ENCODE measurements around the gene MPC1L. TPM values are rescaled to one million over a fixed set of nuclear protein-coding genes. Genes with fewer than 3 reads are reported as not detected.
"Not testable (repeated sequence)": the region's sequence is repeated elsewhere in the genome, so short reads cannot be mapped to it uniquely, and the experiment has no call there.

MPC1L gene
- total RNA-seq, 2 experiments from 2014 or later, result not detected

GRCh38 chrX:40579141-40579540 lies 44.1 kb upstream of the MPC1L start:
- Mint-ChIP-seq H3K4me3 (no peak overlapping the region), H3K27me3 (no peaks in the 10 kb centered on the region), H3K27ac (no peak overlapping the region), H3K36me3 (ENCODE audit: low read depth) (no peaks in the 10 kb centered on the region), H3K4me1 (ENCODE audit: low read depth) (peaks cover 24% of the 10 kb centered on the region), H3K9me3 (no peaks in the 10 kb centered on the region)
- POLR2A ChIA-PET, result no interaction called here
- CTCF ChIA-PET, result interaction anchor here (2.9 kb wide), 1 partner anchor 35 kb away, joined by 13 read pairs; no protein-coding TSS in a partner anchor
- intact Hi-C loops (cut with micrococcal nuclease), result no loop called here
- TF ChIP-seq CTCF (IDR thresholded peaks at IDR 0.05), result no peak
- DNase-seq (no peak), ATAC-seq (no peak)

- DNase-seq (no peak), ATAC-seq (no peak)
- no peaks in the 10 kb centered on the region for H3K27me3 Mint-ChIP-seq
- no peak for TF ChIP-seq CTCF (IDR thresholded peaks at IDR 0.05)
- H3K4me3 Mint-ChIP-seq, result peak overlapping the region; percentile 83
- H3K36me3 Mint-ChIP-seq (ENCODE audit: low read depth), result no peaks in the 10 kb centered on the region
- peak overlapping the region; percentile 87 for H3K27ac Mint-ChIP-seq
- CTCF ChIA-PET, result interaction anchor here (1.0 to 2.9 kb wide), 3 partner anchors 9 to 36 kb away, joined by 3 to 13 read pairs (median 4); no protein-coding TSS in a partner anchor
- peaks cover 24% of the 10 kb centered on the region for H3K4me1 Mint-ChIP-seq (ENCODE audit: low read depth)
- POLR2A ChIA-PET, result interaction anchor here (0.8 kb wide), 1 partner anchor 15 kb away, joined by 3 read pairs; no protein-coding TSS in a partner anchor
- intact Hi-C loops (cut with micrococcal nuclease), result loop anchor here (10.0 kb wide), 1 partner anchor 65 kb away; the partner anchor contains the start of gene CXorf38
- no peaks in the 10 kb centered on the region for H3K9me3 Mint-ChIP-seq
Measured at GRCh38 chrX:40579900-40580536, 43.2 kb upstream of the MPC1L start.

GRCh38 chrX:40580537-40581335 lies 42.5 kb upstream of the MPC1L start, which contains the start of gene ATP6AP2:
ATP6AP2 (plus strand) TSS chrX:40580970; CDS start chrX:40581066, 96 bp downstream.
- CTCF ChIA-PET, result interaction anchor here (1.0 to 2.9 kb wide), 3 partner anchors 9 to 37 kb away, joined by 3 to 13 read pairs (median 4); no protein-coding TSS in a partner anchor

GRCh38 chrX:40581336-40581920 lies 41.8 kb upstream of the MPC1L start:
- Mint-ChIP-seq H3K9me3 (no peaks in the 10 kb centered on the region), H3K4me3 (peak overlapping the region; percentile 75), H3K36me3 (ENCODE audit: low read depth) (no peaks in the 10 kb centered on the region), H3K4me1 (ENCODE audit: low read depth) (peaks cover 33% of the 10 kb centered on the region), H3K27me3 (no peaks in the 10 kb centered on the region), H3K27ac (peak overlapping the region; percentile 81)
- no peak for TF ChIP-seq CTCF (IDR thresholded peaks at IDR 0.05)
- intact Hi-C loops (cut with micrococcal nuclease), result loop anchor here (10.0 kb wide), 1 partner anchor 63 kb away; the partner anchor contains the start of gene CXorf38
- ChIA-PET POLR2A (interaction anchor here (0.6 to 1.0 kb wide), 2 partner anchors 8 to 539 kb away, joined by 3 to 5 read pairs; no protein-coding TSS in a partner anchor), CTCF (interaction anchor here (1.0 to 2.9 kb wide), 2 partner anchors 8 to 37 kb away, joined by 3 to 13 read pairs; no protein-coding TSS in a partner anchor)
- ATAC-seq (no peak), DNase-seq (peak; percentile 15)

More at GRCh38 chrX:40580537-40581335, 42.5 kb upstream of the MPC1L start, which contains the start of gene ATP6AP2:
- Mint-ChIP-seq H3K4me3 (peak within 1 kb of the TSS; percentile 83), H3K27me3 (no peaks in the 10 kb centered on the region), H3K4me1 (ENCODE audit: low read depth) (peaks cover 28% of the 10 kb centered on the region), H3K9me3 (no peaks in the 10 kb centered on the region), H3K27ac (peak within 1 kb of the TSS; percentile 87), H3K36me3 (ENCODE audit: low read depth) (no peaks in the 10 kb centered on the region)
- TF ChIP-seq CTCF (IDR thresholded peaks at IDR 0.05), result no peak
- POLR2A ChIA-PET, result interaction anchor here (0.8 to 1.0 kb wide), 2 partner anchors 8 to 14 kb away, joined by 3 read pairs; no protein-coding TSS in a partner anchor
- intact Hi-C loops (cut with micrococcal nuclease), result loop anchor here (10.0 kb wide), 1 partner anchor 64 kb away; the partner anchor contains the start of gene CXorf38
- DNase-seq, result peak; percentile 93
- peak; percentile 98 for ATAC-seq

GRCh38 chrX:40582178-40582577 lies 41.0 kb upstream of the MPC1L start:
- not testable (repeated sequence) for H3K36me3 Mint-ChIP-seq (ENCODE audit: low read depth); H3K27me3 Mint-ChIP-seq; H3K9me3 Mint-ChIP-seq; H3K27ac Mint-ChIP-seq; DNase-seq; ATAC-seq
- intact Hi-C loops (cut with micrococcal nuclease), result loop anchor here (10.0 kb wide), 1 partner anchor 63 kb away; the partner anchor contains the start of gene CXorf38
- ChIA-PET CTCF (interaction anchor here (2.9 kb wide), 1 partner anchor 38 kb away, joined by 13 read pairs; no protein-coding TSS in a partner anchor), POLR2A (interaction anchor here (0.6 kb wide), 1 partner anchor 538 kb away, joined by 5 read pairs; no protein-coding TSS in a partner anchor)
- Mint-ChIP-seq H3K4me1 (ENCODE audit: low read depth) (peaks cover 33% of the 10 kb centered on the region), H3K4me3 (peak overlapping the region; percentile 75)

Data from activated CD8-positive, alpha-beta T cell treated with anti-CD3 and anti-CD28 coated beads for 36 hours (primary cell).